COR-L47 (cell line): ENCODE data around the gene BSG.
"Not testable (repeated sequence)": the region's sequence is repeated elsewhere in the genome, so short reads cannot be mapped to it uniquely, and the experiment has no call there.

Experiments used
- DNase-seq: peaks from one replicate; lab custom pipeline; 2025; lab: John Stamatoyannopoulos, UW

BSG gene

DNA sequence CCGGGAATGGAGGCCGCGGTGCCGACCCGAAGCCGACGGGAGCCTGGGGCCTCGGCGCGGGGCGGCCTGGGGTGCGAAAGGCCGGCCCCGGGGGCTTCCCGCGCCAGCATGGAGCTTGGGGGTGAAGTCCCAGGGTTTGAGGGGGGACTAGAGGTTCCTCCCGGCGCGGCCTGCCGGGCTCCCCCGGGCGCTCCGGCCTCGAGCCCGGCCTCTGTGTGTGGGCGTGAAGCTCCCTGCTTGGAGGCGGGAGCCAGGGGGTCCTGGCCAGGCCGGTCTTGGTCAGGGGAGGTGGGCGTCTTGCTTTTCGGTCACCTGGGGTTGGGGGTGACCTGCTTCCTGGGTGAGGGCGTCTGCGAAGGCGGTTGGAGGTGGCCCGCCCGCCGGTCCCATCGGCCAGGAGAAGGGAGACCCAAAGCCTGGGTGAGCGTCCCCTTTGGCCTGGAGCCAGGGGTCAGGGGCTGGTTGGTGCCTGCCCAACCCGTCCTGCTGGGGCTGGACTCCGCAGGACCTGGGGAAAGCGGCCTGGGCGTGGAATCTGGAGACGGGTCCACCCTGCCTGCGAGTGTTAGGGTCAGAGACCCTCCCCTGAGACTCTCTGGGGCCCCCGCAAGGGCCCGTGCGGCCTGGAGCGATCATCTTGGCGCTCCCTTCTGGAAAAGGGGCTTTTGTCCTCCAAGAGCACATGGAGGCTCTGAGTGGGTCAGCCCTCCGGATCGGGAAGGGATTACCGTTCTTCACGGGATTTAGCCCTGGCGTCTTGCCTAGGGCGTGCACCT lies 535 bp downstream of the BSG start:
- DNase-seq = no peak

DNA sequence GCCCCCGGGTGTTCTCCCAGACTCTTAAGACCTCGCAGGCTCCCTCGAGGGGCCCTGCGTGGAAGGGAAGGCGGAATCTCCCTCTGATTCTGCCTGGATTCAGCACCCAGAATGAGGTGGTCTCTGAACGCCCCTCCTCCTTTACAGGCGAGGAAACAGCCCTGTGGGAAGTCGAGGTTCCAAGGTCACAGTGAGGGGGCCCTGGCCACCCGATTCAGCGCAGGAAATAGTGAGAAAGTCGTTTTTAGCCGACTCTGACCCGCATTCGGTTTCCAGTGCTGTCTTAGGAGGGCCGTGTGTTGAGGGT lies 1.1 kb downstream of the BSG start:
- no peak for DNase-seq

- no peak for DNase-seq
These were observed 2.5 kb downstream of the BSG start for GRCh38 chr19:574658-575526.

DNA sequence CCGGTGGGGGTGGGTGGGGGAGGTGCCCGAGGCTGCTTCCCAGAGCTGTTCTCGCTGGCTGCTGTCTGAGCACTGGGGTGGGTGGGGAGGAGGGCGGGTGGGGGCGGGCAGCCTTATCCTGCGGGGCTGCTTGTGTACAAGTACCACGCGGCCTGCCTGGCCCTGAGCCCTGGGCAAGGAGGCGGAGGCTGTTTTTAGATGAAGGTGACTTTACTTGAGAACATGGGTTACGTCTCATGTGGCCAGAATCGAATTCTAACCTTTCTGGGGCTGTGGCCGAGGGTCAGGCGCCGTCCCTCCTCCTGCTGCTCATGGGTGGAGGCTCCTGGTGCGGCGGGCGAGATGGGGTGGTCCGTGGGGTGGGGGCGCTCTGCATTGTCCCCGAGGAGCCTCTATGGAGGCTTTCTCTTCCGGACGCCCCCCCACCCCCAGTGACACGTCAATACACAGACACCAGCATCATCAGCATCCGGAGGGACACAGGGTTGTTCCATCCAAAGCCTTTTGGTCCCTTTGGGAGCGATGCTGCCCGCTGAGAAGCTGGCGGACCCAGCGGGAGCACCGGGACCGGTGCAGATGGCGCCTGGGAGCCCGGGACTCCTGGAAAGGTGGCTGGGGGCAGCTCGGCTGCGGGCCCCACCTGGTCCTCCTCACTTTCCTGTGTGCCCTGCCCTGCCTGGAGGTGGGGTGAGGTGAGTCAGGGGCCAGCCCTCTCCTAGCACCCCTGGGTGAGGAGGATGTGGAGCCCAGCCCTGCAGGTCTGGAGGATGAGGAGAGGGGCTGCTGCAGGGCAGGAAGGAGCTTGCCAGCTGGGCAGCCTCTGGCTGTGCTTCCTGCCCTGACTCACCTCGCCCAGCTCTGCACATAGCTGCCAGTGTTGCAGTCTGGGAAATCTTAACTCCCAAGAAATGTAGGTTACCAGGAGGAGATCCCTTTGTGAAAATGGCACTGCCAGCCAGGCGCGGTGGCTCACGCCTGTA lies 3.4 kb downstream of the BSG start:
- DNase-seq = no peak

DNA sequence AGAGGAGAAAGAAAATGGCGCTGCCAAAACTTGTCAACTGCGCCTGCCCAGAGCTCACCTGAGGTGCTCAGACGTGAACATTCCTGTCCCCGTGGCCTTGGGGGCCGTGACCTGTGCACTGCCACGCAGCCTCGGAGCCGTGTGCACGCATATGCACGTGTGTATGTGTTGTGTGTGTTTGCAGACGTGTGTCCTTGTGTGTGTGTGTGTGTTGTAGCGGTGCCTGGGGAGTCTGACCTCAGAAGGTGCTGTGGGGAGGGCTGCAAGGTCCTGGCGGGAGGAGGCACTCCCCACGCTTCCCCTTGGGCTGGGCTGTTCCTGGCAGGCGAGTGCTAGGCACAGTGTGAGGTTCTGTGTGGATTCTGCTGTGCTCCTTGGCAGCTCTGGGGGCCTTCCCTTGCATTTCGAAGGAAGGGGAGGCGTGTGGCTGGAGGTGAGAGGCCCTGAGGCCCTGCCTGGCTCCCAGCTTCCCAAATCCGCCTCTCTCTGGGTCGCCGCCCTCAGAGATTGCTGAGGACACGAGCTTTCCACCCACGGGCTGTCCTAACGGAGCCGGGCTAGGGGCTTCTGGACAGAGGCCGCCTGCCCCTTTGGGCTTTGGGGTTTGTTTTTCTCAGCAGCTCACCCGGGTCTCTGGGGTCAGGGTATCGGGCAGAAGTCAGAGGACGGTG lies 4.5 kb downstream of the BSG start:
- DNase-seq = no peak

DNA sequence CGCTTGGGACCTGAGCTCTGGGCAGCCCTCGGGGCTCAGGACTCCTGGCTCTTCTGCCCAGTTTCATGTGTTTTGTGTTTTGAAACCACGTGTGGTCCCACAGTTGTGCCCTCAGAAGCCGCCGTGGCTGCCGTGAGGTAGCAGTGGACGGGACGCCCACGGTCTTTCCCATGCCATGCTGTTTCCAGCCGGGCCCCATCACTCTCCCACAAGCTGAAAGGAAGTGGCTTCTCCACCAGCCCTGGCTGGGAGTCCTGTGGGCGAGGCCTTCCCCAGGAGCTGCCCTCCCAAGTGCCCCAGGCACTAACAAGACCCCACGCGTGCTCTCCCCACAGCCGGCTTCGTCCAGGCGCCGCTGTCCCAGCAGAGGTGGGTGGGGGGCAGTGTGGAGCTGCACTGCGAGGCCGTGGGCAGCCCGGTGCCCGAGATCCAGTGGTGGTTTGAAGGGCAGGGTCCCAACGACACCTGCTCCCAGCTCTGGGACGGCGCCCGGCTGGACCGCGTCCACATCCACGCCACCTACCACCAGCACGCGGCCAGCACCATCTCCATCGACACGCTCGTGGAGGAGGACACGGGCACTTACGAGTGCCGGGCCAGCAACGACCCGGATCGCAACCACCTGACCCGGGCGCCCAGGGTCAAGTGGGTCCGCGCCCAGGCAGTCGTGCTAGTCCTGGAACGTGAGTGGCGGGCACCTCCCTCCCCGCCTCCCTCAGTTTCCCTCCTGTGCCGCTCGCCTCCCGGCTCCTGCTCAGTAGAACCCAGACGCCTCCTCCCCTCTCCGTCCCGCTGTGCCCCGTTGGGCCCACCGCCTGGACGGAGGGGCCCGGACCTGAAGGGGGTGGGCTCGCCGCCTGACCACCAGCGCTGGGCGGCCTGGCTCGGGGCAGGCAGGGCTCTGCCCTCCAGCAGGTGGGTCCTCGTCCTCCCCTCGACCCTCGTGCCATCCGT lies 5.3 kb downstream of the BSG start:
- no peak for DNase-seq

GRCh38 chr19:579111-579841 lies 6.9 kb downstream of the BSG start:
- DNase-seq = no peak

- DNase-seq = no peak
These were observed 7.4 kb downstream of the BSG start for GRCh38 chr19:579842-580155.

DNA sequence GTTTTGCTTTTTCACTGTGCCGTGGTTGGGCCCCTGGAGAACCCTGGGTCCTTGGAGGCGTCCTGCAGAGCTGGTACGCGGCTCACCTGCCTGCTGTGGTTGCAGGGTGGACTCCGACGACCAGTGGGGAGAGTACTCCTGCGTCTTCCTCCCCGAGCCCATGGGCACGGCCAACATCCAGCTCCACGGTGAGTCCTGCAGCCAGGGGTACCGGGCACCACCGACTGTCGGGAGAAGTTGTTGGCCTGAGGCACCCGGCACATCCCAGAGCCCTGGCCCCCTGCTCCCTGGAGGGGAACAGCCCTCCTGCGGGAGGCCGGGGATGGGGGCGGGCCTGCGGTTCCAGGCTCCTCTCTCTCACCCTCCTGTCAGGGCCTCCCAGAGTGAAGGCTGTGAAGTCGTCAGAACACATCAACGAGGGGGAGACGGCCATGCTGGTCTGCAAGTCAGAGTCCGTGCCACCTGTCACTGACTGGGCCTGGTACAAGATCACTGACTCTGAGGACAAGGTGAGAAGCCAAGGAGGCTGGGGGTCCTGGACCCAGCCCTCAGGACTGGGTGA lies 8.0 kb downstream of the BSG start:
- no peak for DNase-seq

- DNase-seq = no peak
These were observed 9.2 kb downstream of the BSG start for GRCh38 chr19:581399-582111.

- no peak for DNase-seq
These were observed 10.3 kb downstream of the BSG start for GRCh38 chr19:582497-583197.

DNA sequence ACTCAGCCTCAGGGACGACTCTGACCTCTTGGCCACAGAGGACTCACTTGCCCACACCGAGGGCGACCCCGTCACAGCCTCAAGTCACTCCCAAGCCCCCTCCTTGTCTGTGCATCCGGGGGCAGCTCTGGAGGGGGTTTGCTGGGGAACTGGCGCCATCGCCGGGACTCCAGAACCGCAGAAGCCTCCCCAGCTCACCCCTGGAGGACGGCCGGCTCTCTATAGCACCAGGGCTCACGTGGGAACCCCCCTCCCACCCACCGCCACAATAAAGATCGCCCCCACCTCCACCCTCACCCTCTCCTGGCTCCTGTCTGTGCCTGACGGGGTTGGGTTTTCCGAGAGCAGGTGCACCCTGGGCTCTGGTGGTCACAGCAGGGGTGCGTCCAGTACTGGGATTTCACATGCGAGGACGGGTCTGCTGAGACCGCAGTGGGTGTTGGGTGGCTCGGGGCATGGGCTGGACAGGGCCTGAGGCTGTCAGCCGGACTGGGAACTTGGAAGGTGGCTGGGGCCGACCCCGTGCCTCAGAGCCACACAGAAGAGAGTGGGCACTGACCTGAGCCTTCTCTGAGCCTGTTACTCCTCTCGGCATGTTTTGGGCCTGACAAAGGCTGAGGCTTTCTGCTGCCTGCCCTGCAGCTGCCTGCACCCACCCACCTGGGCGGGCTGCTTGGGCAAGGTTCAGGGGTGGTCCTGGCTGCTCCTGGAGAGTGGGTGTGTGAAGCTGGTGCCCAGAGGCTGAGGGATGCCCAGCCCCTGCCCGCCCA lies 11.0 kb downstream of the BSG start:
- DNase-seq = no peak

DNA sequence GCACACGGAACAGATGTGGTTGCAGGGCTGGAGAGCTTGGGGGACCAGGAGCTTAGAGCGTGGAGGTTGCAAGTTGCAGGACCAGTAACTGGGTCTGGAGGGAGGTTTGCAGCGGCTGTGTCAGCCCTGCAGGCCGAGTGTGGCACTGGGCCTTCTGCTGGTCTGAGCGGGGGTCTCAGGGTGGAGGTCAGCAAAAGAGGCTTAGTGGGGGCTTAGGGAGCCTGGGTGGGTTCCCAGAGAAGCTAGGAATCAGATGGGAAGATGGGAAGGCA lies 11.5 kb downstream of the BSG start:
- no peak for DNase-seq

DNA sequence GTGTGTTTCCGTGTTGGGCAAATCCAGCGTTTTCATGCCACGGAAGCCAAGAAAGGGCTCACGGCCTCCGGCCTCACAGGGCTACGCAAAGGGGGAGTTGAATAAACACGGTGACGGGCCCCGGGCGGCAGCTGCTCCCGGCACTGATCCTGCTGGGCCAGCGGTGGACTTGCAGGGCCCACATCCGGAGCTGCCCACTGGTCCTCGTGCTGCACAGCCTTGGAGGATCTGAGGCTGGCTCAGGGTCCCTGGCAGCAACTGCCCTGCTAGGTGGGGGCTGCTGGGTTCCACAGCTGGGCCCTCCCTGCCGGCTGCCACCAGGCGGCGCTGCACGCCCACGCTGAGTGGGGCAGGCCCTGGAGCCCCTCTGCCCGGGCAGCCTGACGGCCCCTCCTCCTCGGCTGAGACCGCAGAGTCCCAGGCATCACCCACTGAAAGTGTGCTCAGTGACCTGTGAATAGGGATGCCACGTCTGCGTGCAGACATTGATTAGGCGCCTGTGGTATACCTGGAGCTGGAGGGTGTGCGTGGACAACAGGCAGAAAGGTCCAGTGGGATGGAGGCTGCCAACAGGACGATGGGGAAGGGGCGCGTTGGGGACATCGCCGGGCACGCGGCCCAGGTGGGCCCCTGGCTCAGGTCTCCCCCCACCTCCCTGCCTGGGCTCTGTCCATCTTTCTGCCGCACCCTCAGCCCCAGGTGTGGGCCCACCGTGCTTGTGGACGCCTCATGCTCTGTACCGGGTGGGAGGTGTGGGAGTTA lies 12.0 kb downstream of the BSG start:
- peak; percentile 33 for DNase-seq

DNA sequence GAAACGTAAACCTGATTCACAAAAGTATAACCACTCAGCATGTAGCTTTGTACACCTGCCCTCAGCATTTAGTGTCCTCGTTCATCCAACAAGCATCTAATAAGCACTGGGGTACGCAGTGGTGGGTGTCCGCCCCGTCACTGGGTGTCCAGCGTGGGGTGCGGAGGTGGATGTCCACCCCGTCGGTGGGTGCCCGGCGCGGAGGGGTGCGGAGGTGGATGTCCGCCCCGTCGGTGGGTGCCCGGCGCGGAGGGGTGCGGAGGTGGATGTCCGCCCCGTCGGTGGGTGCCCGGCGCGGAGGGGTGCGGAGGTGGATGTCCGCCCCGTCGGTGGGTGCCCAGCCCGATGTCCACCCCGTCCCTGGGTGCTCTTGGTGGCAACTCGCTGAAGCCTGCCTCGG lies 12.8 kb downstream of the BSG start:
- DNase-seq = not testable (repeated sequence)

DNA sequence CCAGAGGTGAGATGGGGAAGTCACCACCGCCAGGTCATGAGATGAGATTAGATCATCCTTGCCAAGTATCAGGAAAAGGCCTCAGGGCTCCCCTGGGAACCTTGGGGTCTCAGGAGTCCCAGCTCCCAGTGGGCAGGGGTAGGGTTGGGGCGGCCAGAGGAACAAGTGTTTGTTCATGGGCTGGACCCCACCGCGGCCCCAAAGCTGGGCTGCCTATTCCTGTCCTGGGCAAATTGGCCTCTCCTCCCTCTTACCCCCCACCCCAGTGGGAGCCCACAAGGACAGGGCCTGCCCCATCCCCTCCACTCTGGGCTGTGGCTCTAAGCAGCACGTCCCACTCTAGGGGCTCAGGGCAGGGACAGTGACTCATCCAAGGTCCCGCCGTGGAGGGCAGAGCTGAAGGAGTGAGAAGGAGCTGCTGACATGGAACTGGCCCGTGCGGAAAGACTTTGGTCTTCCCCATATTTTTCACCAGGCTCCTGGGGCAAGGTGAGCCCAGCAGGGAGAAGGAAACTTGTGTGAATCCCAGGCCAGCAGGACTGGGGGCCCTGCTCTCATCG lies 13.2 kb downstream of the BSG start:
- no peak for DNase-seq
